Fibroblast of lung (primary cell): ENCODE measurements around the gene SAPCD1. TPM values are rescaled to one million over a fixed set of nuclear protein-coding genes. Genes with fewer than 3 reads are reported as not detected.

Experiments used
- DNase-seq, 2 donors: peaks; one replicate each; pipeline versions ENCODE4 v3.0.0 to v3.0.0-alpha.2; 2010; ENCODE audit warnings: low read depth in 2 of 2
- H2AFZ ChIP-seq: 2 replicates; pipeline ENCODE4 v1.5.1; 2012; ENCODE audit warnings: low read length, control low read depth, inconsistent platforms
- H3K27ac ChIP-seq: 2 replicates; pipeline ENCODE4 v1.5.1; 2011; ENCODE audit warnings: low read length, control low read depth; ENCODE audit not compliant: insufficient read depth
- H3K27me3 ChIP-seq: 2 replicates; pipeline ENCODE4 v1.5.1; 2011; ENCODE audit warnings: mild to moderate bottlenecking, low read length; ENCODE audit not compliant: control insufficient read depth, insufficient read depth
- H3K36me3 ChIP-seq: 2 replicates; pipeline ENCODE4 v1.5.1; 2011; ENCODE audit warnings: low read length; ENCODE audit not compliant: control insufficient read depth, insufficient read depth
- H3K4me1 ChIP-seq: 2 replicates; pipeline ENCODE4 v1.5.1; 2011; ENCODE audit warnings: low read length; ENCODE audit not compliant: control insufficient read depth, insufficient read depth; ENCODE audit errors: extremely low read depth
- H3K4me2 ChIP-seq: 2 replicates; pipeline ENCODE4 v1.5.1; 2011; ENCODE audit warnings: low read length, control low read depth; ENCODE audit not compliant: insufficient read depth; ENCODE audit errors: extremely low read depth
- H3K4me3 ChIP-seq, 4 experiments: fragments of 200-600 bp in 1 of 4; sonication (generic) in 1 of 4; replicated peaks in 1 of 4; 2 replicates each; pipeline ENCODE4 v1.5.1; 2011 to 2016; ENCODE audit warnings: low read length in 4 of 4, low read depth in 3 of 4, mild to moderate bottlenecking in 3 of 4, control low read depth in 2 of 4, inconsistent platforms in 1 of 4, mixed read lengths in 1 of 4; ENCODE audit not compliant: insufficient read depth in 1 of 4; ENCODE audit errors: control extremely low read depth in 1 of 4
- H3K79me2 ChIP-seq: 2 replicates; pipeline ENCODE4 v1.5.1; 2012; ENCODE audit warnings: mild to moderate bottlenecking, low read length, inconsistent platforms; ENCODE audit not compliant: control insufficient read depth, insufficient read depth
- H3K9ac ChIP-seq: 2 replicates; pipeline ENCODE4 v1.5.1; 2011; ENCODE audit warnings: mild to moderate bottlenecking, low read length, control low read depth; ENCODE audit not compliant: insufficient read depth
- H3K9me3 ChIP-seq: 2 replicates; pipeline ENCODE4 v1.5.1; 2012; ENCODE audit warnings: low read depth, low read length; ENCODE audit not compliant: control insufficient read depth, insufficient read depth
- H4K20me1 ChIP-seq: 2 replicates; pipeline ENCODE4 v1.5.1; 2011; ENCODE audit warnings: low read length; ENCODE audit not compliant: control insufficient read depth, insufficient read depth; ENCODE audit errors: extremely low read depth
- EZH2 ChIP-seq: IDR thresholded peaks from 2 replicates; pipeline ENCODE4 v1.5.1; 2012; ENCODE audit warnings: low read length, control low read depth, mild to moderate bottlenecking; ENCODE audit errors: missing control alignments
- polyA plus RNA-seq, 2 donors: library from polyadenylated mRNA; depleted of rRNA in 1 of 2; stranded (reverse) in 1 of 2; unstranded in 1 of 2; fragments of >200 nt; gene quantifications; 2 replicates each; pipeline ENCODE4 v1.2.1, GENCODE V29; 2011 to 2012; ENCODE audit warnings: missing spikeins in 1 of 2
- total RNA-seq: library from RNA; depleted of rRNA; stranded (reverse); fragments of >200 nt; gene quantifications from 2 replicates; pipeline ENCODE4 v1.2.1, GENCODE V29; 2014
- TF ChIP-seq, protein P1 (sequence below), 2 donors: IDR thresholded peaks in 1 of 2; conservative IDR thresholded peaks in 1 of 2; 1 replicate in 1 of 2; 2 replicates in 1 of 2; pipeline ENCODE4 v1.5.1; 2011 to 2012; ENCODE audit warnings: low read length in 2 of 2, control low read depth in 1 of 2, inconsistent platforms in 1 of 2, low read depth in 1 of 2, mild to moderate bottlenecking in 1 of 2

The SAPCD1 gene
- total and polyA plus RNA-seq, 2 donors (not counting 1 experiment from before 2014, with no cell fraction given) = 0.50 to 1.3 TPM

GRCh38 chr6:31744422-31744821, 18.0 kb upstream of the SAPCD1 start:
- TF ChIP-seq, protein P1, sequence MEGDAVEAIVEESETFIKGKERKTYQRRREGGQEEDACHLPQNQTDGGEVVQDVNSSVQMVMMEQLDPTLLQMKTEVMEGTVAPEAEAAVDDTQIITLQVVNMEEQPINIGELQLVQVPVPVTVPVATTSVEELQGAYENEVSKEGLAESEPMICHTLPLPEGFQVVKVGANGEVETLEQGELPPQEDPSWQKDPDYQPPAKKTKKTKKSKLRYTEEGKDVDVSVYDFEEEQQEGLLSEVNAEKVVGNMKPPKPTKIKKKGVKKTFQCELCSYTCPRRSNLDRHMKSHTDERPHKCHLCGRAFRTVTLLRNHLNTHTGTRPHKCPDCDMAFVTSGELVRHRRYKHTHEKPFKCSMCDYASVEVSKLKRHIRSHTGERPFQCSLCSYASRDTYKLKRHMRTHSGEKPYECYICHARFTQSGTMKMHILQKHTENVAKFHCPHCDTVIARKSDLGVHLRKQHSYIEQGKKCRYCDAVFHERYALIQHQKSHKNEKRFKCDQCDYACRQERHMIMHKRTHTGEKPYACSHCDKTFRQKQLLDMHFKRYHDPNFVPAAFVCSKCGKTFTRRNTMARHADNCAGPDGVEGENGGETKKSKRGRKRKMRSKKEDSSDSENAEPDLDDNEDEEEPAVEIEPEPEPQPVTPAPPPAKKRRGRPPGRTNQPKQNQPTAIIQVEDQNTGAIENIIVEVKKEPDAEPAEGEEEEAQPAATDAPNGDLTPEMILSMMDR (conservative IDR thresholded peaks at IDR 0.05 in 1 of 2, IDR thresholded peaks at IDR 0.05 in 1 of 2; ENCODE audit: low read depth in 1 of 2, low read length in 2 of 2) = no peak
- no peak for TF ChIP-seq EZH2
- Histone ChIP-seq H3K79me2 (peaks cover 7% of the 10 kb centered on the region), H3K4me3 (no peak overlapping the region), H2AFZ (no peak overlapping the region), H3K4me1 (peaks cover 6% of the 10 kb centered on the region), H3K27me3 (no peaks in the 10 kb centered on the region), H4K20me1 (no peaks in the 10 kb centered on the region), H3K27ac (no peak overlapping the region), H3K9me3 (no peaks in the 10 kb centered on the region), H3K9ac (no peak overlapping the region), H3K4me2 (no peak overlapping the region), H3K36me3 (peaks cover 4% of the 10 kb centered on the region)
- DNase-seq = no peak

DNA sequence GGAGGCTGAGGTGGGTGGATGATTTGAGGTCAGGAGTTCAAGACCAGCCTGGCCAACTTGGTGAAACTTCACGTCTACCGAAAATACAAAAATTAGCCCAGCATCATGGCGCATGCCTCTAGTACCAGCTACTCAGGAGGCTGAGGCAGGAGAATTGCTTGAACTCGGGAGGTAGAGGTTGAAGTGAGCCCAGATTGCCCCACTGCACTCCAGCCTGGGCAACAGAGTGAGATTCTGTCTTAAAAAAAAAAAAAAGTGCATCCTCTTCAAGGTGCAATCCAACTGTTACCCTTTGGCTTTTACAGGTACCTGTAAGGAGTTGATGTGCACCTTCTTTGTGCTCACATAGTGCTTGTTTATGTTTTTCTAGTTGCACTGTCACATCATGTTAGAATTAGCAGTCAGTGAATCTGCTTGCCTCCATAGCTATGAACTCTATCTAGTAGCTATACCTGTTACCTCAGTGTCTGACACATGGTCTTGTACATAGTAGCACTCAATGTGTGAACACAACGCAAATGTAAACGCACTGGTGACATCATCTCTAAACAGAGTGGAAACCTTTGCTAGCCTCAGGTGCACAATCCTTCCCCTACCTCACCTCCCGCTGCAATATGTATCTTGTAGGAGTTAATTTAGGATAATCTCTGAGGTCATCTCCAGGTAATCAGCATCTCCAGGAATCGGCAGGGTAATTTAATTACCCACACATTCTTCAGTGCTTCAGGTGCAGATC, 13.0 kb upstream of the SAPCD1 start:
- Histone ChIP-seq H4K20me1 (no peaks in the 10 kb centered on the region), H3K27ac (no peak overlapping the region), H3K27me3 (no peaks in the 10 kb centered on the region), H3K4me1 (peaks cover 5% of the 10 kb centered on the region), H3K4me2 (no peak overlapping the region), H3K9ac (no peak overlapping the region), H3K36me3 (peaks cover 2% of the 10 kb centered on the region), H3K9me3 (no peaks in the 10 kb centered on the region), H3K79me2 (no peaks in the 10 kb centered on the region), H2AFZ (no peak overlapping the region), H3K4me3 (no peak overlapping the region)
- no peak for DNase-seq
- TF ChIP-seq EZH2 = no peak
- TF ChIP-seq, protein P1 (conservative IDR thresholded peaks at IDR 0.05 in 1 of 2, IDR thresholded peaks at IDR 0.05 in 1 of 2; ENCODE audit: low read depth in 1 of 2, low read length in 2 of 2) = no peak

DNA sequence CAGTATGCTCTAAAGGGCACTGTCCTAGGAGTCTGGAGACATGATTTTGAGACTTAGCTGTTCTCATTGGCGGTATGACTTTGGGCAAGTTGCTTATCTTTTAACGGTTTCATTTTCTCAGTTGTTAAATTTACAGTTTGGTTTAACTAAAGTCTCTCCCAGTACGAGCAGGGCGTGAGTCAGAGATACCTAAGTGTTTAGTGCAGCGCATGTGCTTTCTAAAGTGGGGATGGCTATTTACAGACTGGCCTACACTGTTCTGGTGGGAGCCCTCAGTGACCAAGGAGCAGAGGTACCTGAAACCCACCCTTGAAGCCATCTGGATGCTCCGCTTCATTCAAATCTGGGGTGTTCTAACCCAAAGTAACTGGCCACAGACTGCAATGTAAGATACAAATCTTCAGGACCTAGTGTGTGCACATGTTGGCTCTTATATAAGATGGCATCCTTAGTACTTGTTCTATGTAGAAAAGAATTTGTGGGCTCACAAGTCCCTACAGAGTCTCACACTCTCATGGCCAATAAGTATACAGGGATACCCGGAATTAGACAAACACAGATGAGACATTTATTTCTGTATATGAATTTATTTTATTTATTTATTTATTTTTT, 11.9 kb upstream of the SAPCD1 start:
- Histone ChIP-seq H3K4me2 (no peak overlapping the region), H3K36me3 (peaks cover 2% of the 10 kb centered on the region), H3K4me3 (no peak overlapping the region), H4K20me1 (no peaks in the 10 kb centered on the region), H3K27ac (no peak overlapping the region), H2AFZ (no peak overlapping the region), H3K9me3 (no peaks in the 10 kb centered on the region), H3K9ac (no peak overlapping the region), H3K4me1 (peaks cover 5% of the 10 kb centered on the region), H3K79me2 (no peaks in the 10 kb centered on the region), H3K27me3 (no peaks in the 10 kb centered on the region)
- peak in 1 of 2 donors; percentile 87 for DNase-seq
- no peak for TF ChIP-seq EZH2
- TF ChIP-seq, protein P1 (conservative IDR thresholded peaks at IDR 0.05 in 1 of 2, IDR thresholded peaks at IDR 0.05 in 1 of 2; ENCODE audit: low read depth in 1 of 2, low read length in 2 of 2) = no peak
